ENCODE results near the gene SLC26A6. TPM values are rescaled to one million over a fixed set of nuclear protein-coding genes. Genes with fewer than 3 reads are reported as not detected.
A peak's percentile ranks its signal among the peaks of the same experiment; 100 is the strongest.

SLC26A6 gene
- total RNA-seq, 3 donors from 2014 or later (not counting 1 experiment from before 2014, with no cell fraction given) = 25.8 to 37.6 (median 32.3) TPM

DNA sequence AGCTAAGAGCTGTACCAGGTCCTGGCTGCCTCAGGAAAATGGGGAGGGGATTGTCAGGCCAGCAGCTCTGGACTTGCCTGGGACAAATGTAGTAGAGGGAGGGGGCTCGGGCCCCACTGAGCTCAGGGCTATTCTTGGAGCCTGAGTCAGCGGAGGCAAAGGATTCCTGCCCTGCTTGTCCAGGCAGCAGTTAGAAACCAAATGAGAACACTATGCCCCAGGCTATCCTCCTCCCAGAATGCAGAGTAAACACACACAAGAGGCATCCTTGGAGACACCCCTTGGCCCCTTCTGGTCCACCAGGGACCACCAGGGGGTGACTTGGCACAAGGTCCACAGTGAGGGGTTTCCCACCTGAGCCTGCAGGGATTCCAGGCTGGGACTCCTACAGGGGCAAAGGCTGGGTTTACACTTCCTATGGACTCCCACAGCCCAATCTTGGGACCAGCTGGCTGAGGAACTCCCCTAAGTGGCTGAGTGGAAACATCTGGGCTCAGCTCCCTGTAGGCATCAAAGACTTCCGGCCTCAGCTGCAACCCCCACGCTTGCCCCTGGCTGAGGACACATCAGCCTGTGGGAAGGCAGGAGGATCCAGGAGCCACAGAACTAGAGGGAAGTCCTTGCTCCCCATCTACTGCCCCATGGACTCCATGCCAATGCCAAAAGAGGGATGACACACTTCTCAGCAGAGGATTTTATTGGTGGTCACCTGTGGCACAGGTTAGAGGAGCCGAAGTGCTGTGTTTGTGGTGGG lies 36.8 kb downstream of the SLC26A6 start:
- H3K27me3 ChIP-seq (ENCODE audit: control insufficient read depth, insufficient read depth, low read length) = peaks cover 2% of the 10 kb centered on the region
- no peak overlapping the region for H3K27ac Mint-ChIP-seq
- peaks cover 47% of the 10 kb centered on the region for H3K36me3 ChIP-seq (ENCODE audit: control insufficient read depth, insufficient read depth, low read length)
- H3K9me3 Mint-ChIP-seq = no peaks in the 10 kb centered on the region
- no peak overlapping the region for H3K4me3 ChIP-seq (ENCODE audit: low read length)
- H3K4me1 ChIP-seq (ENCODE audit: control insufficient read depth, insufficient read depth, low read length) = no peaks in the 10 kb centered on the region
- H3K27me3 Mint-ChIP-seq (ENCODE audit: low read depth in 2 of 2) = peaks cover 7 to 15% of the 10 kb centered on the region in 2 donors
- no peaks in the 10 kb centered on the region for H3K36me3 Mint-ChIP-seq
- 83% methylated on average over 5 of the region's 5 CpGs for WGBS (ENCODE audit: insufficient coverage)
- peaks cover 0 to 18% of the 10 kb centered on the region in 2 donors for H3K4me1 Mint-ChIP-seq
- TF ChIP-seq CTCF (IDR thresholded peaks at IDR 0.05) = no peak
- no peaks in the 10 kb centered on the region for H3K9me3 ChIP-seq (ENCODE audit: control insufficient read depth, insufficient read depth, low read length)
- ATAC-seq (no peak), DNase-seq (no peak)
- no peak overlapping the region for H3K27ac ChIP-seq (ENCODE audit: low read length)
- intact Hi-C loops (cut with micrococcal nuclease) = no loop called here
- no peak overlapping the region for H3K4me3 Mint-ChIP-seq

DNA sequence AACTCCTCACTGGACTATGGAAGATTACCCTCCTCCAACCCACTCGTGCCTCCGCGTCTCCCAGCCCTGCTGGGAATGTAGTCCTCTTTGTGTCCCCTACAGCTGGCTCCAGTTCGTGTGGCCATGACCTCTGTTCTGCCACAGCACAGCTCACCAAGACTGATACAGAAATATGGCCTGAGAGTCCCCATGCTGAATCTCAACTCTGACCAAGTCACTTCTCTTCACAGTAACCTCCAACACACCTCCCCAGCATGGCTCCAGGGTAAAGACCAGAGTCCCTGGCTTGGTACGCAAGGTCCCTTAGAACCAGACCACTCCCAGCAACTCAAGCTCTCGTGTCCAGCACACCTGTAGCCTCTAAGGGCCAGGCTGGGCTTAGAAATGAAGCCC lies 37.9 kb downstream of the SLC26A6 start:
- H3K4me3 Mint-ChIP-seq = no peak overlapping the region
- H3K9me3 ChIP-seq (ENCODE audit: control insufficient read depth, insufficient read depth, low read length) = no peaks in the 10 kb centered on the region
- ATAC-seq (no peak), DNase-seq (no peak)
- peaks cover 7 to 15% of the 10 kb centered on the region in 2 donors for H3K27me3 Mint-ChIP-seq (ENCODE audit: low read depth in 2 of 2)
- H3K36me3 Mint-ChIP-seq = no peaks in the 10 kb centered on the region
- H3K27ac ChIP-seq (ENCODE audit: low read length) = no peak overlapping the region
- H3K36me3 ChIP-seq (ENCODE audit: control insufficient read depth, insufficient read depth, low read length) = peaks cover 36% of the 10 kb centered on the region
- H3K4me3 ChIP-seq (ENCODE audit: low read length) = no peak overlapping the region
- no peaks in the 10 kb centered on the region for H3K4me1 ChIP-seq (ENCODE audit: control insufficient read depth, insufficient read depth, low read length)
- H3K9me3 Mint-ChIP-seq = no peaks in the 10 kb centered on the region
- peak overlapping the region; percentile 13 to 55 for H3K27ac Mint-ChIP-seq
- TF ChIP-seq CTCF (IDR thresholded peaks at IDR 0.05) = no peak
- intact Hi-C loops (cut with micrococcal nuclease) = no loop called here
- H3K4me1 Mint-ChIP-seq = peaks cover 0 to 18% of the 10 kb centered on the region in 2 donors
- 90% methylated on average over 6 of the region's 6 CpGs for WGBS (ENCODE audit: insufficient coverage)
- peaks cover 2% of the 10 kb centered on the region for H3K27me3 ChIP-seq (ENCODE audit: control insufficient read depth, insufficient read depth, low read length)

GRCh38 chr3:48596676-48597407 lies 38.4 kb downstream of the SLC26A6 start:
- H3K4me3 ChIP-seq (ENCODE audit: low read length) = no peak overlapping the region
- DNase-seq (no peak), ATAC-seq (no peak)
- H3K27ac Mint-ChIP-seq = peak overlapping the region; percentile 13 to 55
- H3K4me1 Mint-ChIP-seq = peaks cover 0 to 18% of the 10 kb centered on the region in 2 donors
- no peak overlapping the region for H3K27ac ChIP-seq (ENCODE audit: low read length)
- no peak overlapping the region for H3K4me3 Mint-ChIP-seq
- no peaks in the 10 kb centered on the region for H3K9me3 Mint-ChIP-seq
- H3K9me3 ChIP-seq (ENCODE audit: control insufficient read depth, insufficient read depth, low read length) = no peaks in the 10 kb centered on the region
- 84% methylated on average over 8 of the region's 8 CpGs for WGBS (ENCODE audit: insufficient coverage)
- peaks cover 34% of the 10 kb centered on the region for H3K36me3 ChIP-seq (ENCODE audit: control insufficient read depth, insufficient read depth, low read length)
- intact Hi-C loops (cut with micrococcal nuclease) = no loop called here
- peaks cover 7 to 15% of the 10 kb centered on the region in 2 donors for H3K27me3 Mint-ChIP-seq (ENCODE audit: low read depth in 2 of 2)
- no peaks in the 10 kb centered on the region for H3K4me1 ChIP-seq (ENCODE audit: control insufficient read depth, insufficient read depth, low read length)
- no peaks in the 10 kb centered on the region for H3K36me3 Mint-ChIP-seq
- H3K27me3 ChIP-seq (ENCODE audit: control insufficient read depth, insufficient read depth, low read length) = peaks cover 2% of the 10 kb centered on the region
- no peak for TF ChIP-seq CTCF (IDR thresholded peaks at IDR 0.05)
